ENCODE data around the gene CACNB1.

Gene CACNB1

DNA sequence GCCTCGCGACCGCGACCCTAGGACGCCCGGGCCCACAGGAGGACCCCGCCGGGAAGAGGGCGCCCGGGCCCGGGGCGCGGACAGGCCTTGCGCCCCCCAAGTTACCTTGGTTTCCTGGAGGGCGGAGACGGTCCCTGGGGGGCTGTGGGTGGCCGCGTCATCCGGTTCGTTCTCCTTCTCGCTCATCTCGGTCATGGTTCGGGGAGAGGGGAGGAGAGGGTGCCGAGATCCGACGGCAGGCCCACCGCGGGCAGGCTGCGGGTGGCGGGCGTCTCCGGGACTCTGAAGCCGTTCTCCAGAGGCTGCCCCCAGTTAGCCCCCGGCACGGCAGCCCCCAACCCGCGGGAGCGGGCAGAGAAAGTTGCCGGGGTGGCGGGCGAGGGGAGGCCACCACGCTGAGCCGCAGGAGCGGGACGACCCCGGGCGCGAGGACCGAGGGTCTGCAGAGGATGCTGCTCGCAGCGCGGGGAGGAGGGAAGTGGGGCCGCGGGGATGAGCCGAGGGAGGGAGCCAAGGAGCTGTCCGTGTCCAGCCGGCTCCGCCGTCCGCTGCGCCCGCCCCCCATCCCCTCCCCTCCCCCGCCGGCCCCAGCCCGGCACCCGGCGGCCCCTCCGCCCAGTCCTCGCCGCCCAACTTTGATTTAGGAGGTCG, 28.0 kb upstream of the CACNB1 start, which contains the start of gene STAC2:
Gene STAC2, minus strand, starts transcription at position 638 of the 651 bp plus-strand sequence. Its CDS starts 443 bp downstream, at position 195.
- no peak for DNase-seq

DNA sequence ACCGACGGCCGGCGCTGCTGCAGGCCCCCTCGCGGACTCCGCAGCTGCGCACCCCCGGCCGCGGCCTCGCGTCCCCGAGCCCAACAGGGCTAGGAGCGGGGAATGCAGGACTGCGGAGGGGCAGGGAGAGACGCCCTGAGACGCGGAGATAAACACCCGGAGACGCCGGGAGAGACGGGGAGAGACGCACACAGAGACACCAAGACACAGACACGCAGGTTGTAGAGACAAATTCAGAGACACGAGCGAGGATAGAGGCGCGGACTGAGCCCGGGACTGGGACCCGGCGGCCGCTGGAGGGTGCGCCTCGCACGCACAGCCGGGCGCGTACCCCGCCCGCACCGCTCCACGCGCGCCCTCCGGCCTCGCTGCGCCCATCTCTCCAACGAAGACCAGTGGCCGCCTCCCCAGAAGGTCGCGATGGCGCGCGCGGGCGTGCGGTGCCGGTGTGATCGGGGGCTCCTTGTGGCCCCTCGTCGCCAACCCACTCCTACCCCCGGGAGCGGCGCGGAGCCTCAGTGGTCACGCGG, 27.4 kb upstream of the CACNB1 start:
- DNase-seq, result no peak

DNA sequence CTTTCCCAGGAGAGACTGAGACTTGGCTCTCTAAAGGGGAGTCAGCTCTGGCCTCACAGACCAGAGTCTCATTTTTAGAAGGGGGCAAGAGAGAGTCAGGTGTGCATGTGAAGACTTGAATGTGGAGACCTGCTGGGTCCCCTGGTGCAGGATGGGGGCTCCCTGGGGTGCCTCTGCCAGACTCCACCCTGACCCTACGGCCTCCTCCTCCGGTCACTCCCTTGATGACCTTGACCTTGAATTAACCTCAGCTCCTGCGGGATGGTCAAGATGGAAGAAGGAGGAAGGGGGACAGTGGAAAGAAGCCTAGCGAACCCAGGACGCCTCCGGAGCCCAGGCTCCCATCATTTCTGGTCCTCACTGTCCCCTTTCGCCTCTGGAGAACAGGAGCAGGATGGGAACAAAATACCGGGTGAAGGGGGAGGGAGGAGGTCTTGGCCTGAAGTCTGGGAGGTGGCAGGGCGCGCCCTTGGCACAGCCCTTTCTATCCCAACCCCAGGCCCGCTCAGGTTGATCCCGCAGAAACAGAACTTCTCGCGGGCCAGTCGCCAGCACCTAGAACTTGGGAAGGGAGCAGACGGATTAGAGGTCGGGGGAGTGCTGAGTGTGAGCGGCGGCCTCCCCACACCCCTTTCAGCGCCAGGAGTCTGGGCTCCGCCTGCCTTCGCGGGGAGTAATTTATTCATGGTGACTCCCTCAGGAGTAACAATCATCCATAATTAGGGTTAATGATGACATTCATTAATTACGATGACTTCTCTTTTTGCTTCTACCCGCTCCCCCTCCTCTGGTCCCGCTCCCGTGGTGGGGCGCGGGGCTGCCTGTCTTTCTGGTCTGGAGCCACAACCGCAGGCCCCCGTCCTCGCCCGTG, 26.7 kb upstream of the CACNB1 start:
- no peak for DNase-seq

DNA sequence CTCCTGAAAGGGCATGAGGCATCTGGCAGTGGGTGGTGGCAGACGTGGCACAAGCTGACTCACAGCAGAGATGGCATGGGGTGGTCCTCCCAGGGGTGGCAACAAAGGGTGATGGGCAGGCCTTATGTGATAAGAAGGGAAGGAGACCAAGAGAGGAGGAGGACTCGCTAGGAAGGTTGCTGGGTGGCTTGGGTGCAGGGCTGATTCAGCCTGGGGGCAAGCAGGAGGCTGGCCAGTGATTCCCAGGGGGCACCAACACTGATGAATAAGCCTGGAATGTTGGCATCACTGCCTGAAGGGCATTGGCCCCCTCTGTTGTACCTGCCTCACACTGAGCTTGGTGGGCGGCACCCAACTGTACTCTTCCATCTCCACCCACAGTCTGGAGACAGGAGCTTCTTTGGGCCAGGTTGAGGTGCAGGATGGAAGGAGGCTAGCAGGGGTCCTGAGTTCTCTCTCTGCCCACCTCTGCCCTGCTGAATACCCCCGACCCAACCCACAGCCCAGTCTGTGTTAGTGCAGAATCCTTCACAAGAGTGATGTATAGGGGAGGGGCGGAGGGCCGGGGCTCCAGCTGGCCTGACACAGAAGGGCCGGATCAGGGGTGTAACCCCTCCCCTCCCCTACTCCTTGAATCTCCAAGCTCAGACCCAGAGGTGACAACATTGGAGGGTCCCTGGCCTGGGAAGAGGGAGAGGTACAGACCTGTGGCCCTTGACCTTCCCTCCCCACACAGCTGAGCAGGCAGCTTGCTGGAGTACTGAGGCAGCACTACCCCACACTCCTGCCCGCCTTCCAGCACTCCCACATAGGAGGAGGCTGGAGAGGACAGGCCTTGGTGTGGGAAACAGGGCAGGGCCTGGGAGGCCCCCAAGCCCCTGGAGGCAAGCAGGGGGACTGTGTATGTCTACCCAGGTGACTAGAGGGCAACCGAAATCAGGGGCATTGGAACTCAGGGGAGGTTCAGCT, 25.7 kb upstream of the CACNB1 start:
- DNase-seq, result no peak

DNA sequence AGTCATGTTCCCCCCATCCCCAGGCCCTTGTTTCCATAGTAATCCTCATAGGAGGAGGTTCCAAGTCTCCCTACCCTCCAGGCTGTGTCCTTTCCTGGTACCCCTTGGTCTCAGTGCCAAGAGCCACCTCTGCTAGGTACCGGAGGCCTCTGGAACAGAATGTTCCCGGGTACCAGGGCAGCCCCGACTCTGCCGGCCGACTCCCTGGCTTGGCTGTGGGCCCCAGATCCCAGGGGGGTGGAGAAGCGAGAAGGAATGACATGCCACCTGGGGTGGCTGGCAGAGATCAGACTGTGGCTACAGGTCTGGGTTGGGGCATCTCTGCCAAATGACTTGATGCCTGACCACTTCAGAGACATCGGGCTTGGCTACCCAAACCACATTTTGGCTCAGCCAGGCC, 24.7 kb upstream of the CACNB1 start:
- DNase-seq, result no peak

DNA sequence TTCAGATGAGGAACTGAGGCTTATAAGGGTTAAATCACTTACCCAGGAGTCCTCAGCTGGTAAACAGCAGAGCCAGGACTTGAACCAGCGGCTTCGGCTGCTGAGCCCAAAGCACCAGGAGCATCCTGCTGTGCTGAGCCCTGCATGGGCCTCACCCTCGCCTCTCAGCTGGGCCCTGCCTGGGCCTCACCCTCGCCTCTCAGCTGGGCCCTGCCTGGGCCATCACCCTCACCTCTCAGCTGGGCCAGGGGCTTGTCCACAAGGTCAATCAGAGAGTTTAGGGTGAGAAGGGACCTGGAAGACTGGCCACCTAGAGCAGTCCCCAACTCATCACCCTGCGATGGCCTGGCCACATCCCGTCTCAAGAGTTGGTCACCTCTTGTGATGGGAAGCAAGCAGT, 24.1 kb upstream of the CACNB1 start:
- DNase-seq, result no peak

DNA sequence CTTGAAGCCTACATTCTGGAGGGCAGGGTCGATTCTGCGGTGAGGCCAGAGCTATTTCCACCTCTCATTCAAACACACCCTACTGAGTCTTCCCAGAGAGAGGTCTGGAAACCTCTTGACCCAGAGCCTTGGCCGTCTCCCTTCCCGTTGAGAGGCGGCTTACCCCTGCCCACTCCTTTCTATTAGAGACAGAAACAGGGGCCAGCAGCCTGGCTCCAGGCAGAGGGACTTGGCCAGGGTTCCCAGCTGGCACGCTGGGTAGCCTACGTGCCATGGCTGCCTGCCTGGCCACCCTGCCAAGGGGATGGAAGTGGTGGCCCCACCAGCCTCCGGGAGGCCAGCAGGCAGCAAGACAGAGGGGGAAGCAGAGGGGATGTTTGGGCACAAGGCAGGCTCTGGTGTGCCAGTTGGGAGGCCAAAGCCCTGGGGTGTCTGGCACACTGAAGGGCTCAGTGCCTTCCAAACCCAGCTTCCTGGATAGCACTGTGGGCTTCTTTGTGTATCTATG, 22.2 kb upstream of the CACNB1 start:
- DNase-seq, result no peak

DNA sequence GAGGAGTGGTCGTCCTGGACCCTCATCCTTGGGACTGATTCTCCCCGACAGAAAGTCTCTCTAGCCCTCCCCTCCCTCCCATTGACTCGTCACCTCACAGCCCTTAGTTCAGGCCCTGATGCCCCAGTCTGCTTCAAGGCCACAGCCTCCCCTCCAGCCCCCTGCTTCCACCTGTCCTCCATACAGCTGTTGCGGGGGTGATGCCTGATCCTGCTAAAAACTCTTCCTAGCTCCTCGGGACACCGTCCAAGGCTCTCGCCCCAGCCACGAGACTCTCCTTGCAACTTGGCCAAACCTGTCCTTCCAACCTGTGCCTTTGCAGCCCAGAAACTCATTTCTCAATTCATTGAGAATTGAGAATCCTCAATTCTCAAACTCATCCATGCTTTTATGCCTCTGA, 21.4 kb upstream of the CACNB1 start:
- no peak for DNase-seq

DNA sequence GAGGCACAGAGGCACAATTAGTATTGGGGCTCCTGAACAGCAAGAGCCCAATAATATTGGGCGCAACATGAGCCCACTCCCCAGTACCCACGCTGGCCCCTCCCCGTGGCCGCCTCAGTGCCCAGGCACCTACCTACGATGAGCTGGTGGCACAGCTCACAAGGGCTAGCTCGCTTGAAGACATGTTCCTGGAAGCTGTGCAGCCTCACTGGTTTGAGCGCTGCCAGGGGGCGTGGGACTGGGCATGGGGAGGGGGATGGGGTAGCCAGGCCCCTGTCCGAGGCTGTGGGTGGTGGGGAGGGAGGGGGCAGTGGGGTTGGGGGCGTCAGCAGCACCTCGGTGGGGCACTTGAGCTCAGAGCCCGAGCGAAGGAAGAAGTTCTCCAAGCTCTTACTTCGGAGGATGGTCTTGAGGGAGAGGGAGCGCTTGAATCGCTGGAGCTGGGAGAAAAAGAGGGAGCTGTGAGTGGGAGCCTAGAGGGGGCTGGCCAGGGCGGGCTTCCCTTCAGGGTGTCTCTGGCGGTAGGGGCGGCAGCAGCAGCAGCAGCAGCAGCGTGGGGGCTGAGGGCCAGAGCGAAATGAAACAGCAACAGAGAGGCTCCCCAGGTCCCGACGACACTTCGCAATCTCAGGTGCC, 20.4 kb upstream of the CACNB1 start:
- no peak for DNase-seq

DNA sequence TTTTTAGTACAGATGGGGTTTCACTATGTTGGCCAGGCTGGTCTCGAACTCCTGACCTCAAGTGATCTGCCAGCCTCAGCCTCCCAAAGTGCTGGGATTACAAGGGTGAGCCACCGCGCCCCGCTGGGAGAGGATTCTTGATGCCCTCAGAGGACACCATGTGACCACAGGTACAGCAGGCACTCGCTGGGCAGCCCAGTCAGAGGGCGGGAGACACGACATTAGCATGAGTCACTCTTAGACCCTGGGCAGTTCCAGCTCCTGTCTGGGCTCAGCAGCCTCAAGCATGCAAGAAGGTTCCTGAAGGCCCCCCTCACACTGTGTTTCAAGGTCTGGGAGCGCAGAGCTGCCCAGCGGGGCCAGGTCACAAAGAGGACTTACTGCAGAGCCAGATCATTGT, 16.4 kb upstream of the CACNB1 start:
- no peak for DNase-seq

DNA sequence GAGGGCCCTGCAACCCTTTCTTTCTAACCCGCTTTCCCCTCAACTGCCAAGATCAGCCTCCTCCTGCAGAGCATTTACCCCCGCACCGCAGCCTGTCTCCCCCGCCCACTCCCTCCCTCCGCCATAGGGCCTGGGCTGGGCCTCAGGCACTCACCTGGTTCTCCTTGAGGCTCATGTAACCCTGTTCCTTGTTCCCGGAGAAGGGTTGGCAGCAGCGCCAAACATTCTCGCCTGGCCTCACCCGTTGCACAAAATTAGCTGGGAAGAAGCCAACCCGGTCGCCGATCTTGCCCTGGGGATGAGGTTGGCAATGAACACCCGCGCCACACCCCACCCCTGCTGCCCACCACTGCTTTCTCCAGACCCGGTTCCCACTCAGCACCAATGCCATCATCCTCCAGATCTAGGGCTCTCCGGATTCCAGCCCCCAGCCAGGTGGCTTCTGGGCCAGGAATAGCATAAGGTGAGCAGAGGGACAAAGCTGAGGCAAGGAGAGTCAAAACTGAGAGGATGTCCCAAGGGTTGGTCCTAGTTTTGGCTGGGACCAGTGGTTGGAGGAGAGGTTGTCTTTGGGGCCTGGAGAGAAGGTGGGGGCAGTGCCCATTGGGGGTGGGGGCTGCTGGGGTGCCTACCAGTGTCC, 15.5 kb upstream of the CACNB1 start:
- no peak for DNase-seq

DNA sequence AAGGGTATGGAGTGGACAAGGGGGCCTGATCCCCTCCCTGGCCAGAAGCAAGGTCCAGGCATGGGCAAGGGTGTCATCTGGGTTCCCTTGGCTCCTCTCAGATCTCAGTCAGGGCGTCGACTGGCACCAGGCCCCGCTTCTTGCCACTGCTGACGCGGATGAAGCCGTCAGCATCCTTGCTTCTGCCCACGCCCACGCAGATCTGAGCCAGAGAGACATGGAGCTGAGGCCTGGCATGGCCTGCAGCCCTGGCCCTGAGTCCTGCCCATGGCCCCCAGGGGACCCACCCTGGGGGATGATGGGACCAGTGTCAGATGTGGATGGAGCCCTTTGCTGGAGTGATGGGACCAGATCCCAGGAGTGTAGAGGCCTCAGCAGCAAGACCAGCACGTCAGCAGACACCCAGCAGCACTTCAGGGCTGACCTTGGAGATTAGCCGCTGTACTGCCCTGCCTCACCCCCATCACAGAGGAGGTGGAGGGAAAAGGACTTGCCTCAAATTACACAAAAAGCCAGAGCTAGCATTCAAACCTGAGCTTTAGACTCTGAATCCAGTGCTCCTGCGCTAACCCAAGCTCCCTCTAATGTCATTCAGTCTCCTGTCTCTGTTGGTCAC, 14.8 kb upstream of the CACNB1 start:
- no peak for DNase-seq

DNA sequence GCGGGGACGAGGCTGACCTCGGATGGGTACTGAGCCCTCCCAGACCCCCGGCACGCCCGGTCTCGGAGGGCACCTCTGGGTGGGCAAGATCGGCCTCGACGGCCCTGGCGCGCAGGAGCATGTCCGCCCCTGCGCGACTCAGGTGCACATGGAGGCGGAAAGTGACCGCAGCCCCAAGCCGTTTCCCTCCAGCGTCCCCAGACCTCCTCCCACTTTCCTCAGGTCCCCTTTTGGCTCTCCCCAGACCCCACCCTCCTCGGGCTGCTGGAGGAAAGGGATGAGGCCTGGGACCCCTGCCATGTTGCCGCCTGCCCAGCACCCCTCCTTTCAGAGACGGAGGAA, 12.6 kb upstream of the CACNB1 start:
- no peak for DNase-seq

DNA sequence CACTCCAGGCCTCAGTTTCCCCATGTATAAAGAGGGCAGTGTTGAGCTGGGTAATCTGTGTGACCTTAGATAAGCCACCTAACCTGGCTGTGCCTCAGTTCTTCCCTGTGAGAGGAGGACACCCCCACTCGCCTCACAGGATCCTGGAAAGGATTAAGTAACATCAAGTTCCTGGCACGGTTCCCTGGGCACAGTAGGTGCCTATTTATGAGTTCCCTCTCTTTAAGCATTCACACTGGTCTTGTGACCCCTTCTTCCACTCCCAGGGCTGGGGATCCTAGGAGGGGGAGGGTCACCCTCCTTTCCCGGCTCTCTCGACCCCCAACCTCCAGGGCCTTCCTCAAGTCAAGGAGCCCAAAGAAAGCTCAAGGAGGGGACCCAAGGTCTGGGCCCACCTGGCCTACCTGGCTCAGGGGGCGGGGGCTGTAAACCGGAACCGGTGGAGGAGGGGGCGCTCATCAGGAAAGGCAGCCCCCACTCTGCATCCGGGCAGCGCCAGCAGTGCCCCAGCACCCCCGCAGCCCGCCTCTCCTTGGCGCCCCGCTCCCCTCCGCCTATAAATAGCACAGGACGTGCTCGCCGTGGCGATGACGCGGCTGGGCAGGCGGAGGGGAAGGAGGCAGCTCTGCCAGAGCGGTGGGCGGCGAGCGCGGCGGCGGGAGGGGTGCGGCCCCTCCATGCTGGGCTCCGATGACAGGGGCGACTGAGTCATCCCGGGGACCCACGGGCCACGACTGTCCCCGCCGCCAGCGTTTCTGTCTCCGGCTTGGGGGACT, 12.0 kb upstream of the CACNB1 start:
- peak; percentile 78 to 86 for DNase-seq

DNA sequence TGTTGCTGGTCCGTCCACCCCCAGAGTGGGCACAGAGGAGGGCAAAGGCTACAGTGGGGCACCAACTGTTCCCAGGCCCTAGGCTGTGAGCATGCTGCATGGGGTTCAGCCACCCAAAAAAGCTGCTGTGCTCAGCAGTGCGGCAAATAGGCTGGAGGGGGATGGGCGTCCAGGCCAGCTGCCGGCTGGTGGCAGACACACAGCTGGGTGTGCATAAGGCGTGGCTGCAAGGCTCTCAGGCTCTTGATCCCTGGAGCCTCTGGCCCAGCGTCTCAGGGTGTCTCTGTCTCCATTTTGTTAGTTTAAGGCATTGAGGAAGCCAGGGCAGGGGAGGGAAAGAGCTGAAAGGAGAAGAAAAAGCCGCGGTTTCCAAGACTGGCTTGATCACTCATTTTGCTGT, 11.4 kb upstream of the CACNB1 start:
- no peak for DNase-seq

DNA sequence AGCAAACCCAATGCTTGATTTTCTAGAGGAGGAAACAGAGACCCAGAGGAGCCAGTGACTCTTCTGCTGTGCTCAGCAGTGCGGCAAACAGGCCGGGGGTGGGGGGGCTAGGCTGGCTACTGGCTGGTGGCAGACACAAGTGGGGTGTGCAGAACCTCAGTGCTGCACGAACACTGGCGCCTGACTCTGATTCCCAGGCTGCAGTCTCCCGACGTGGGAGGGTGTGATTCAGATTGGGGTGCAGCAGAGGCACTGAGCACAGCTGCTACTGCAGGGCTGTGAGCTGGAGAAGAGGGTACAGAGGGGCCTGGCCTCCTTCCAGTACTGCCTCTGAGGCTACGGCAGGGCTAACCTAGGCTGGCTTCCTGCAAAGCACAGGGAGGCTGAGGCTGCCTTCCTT, 10.7 kb upstream of the CACNB1 start:
- DNase-seq, result no peak

DNA sequence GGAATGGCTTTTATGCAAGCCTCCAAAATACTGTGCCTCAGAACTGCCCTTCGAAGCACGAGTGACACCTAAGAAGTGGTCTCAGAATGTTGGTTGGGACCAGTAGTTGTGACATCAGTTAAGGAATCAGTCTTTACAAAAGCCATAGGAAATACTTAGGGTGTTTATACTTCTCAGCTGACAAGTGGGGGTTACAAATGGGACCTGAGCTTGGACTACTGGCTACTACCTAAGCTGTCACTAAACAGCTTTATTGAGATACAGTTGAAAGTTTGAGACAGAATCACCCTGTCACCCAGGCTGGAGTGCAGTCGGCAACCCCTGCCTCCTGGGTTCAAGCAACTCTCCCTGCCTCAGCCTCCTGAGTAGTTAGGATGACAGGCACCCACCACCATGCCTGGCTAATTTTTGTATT, 7.7 kb upstream of the CACNB1 start:
- DNase-seq, result no peak

DNA sequence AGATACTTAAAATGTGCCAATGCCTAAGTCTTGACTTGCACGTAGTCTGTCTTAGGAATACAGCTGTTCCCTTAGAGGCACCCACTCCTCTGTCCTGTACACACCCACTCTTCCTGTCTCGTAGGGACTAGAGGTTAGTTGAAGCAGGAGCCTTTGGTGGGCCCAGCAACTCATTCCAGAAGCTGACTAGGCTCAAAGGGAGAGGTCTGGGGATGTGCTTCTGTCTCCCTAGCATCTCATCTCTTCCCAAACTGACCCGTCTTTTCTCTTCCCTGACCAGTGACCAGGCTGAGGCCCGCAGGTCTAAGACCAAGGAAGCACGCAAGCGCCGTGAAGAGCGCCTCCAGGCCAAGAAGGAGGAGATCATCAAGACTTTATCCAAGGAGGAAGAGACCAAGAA, 6.8 kb upstream of the CACNB1 start:
- DNase-seq, result no peak

DNA sequence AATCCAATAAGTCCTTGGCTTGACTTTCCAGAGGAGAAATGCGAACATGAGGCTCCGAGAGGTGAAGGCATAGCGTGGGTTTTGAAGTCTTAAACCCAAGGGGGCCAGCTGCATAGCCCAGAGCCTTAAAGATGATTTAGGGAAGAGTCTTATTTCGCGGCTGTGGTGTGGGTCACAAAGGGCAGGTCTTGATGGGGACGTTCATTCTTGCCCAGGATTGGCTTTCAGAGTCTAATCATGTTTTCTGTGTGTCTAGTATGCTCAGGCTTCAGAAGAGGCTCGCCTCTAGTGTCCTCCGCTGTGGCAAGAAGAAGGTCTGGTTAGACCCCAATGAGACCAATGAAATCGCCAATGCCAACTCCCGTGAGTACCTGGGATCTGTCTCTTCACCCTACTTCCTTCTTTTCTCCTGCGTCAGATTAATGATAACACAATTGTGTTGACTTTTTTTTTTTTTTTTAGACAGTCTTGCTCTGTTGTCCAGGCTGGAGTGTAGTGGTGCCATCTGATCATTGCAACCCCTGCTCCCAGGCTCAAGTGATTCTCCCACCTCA, 3.6 kb upstream of the CACNB1 start:
- no peak for DNase-seq

All from activated CD4-positive, alpha-beta T cell treated with anti-CD3 and anti-CD28 coated beads for 4 hours (primary cell).